ENCODE measurements around the gene STMP1. TPM values are rescaled to one million over a fixed set of nuclear protein-coding genes. Genes with fewer than 3 reads are reported as not detected.
"Not testable (repeated sequence)": the region's sequence is repeated elsewhere in the genome, so short reads cannot be mapped to it uniquely, and the experiment has no call there.

Gene STMP1
- total and polyA plus RNA-seq, 8 donors: 7.2 to 21.4 (median 12.0) TPM

DNA sequence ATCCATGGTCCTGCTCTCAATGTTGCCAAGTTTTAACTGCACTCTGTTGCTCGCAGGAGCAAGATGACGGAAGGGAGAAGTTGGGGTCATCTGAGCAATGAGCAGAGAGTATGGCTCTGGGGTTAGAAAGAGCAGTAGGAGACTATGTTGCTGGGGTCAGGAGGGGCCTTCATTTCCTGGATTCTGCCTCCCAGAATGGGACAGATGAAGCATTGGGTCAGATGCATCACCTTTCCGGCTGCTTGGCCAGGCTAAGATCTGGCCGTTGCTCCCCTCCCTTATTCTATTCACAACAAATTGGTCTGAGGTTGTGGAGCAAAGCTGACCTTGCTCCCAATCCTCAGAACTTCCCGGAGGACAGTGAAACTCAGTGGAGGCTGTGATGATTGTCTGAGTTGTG, 22.4 kb downstream of the STMP1 start:
- H3K9me3 ChIP-seq: no peaks in the 10 kb centered on the region
- H3K36me3 ChIP-seq: no peaks in the 10 kb centered on the region
- intact Hi-C loops (cut with DNase I): no loop called here
- WGBS, 2 donors: 88 to 96% methylated on average over 5 of the region's 5 CpGs
- no peak overlapping the region for H3K27ac ChIP-seq
- H3K27me3 ChIP-seq: no peaks in the 10 kb centered on the region
- ATAC-seq (no peak), FAIRE-seq (no peak), DNase-seq (no peak)
- no peak overlapping the region for H3K4me3 ChIP-seq
- peaks cover 0 to 2% (median 0%) of the 10 kb centered on the region in 3 donors for H3K4me1 ChIP-seq
- TF ChIP-seq, protein P1, sequence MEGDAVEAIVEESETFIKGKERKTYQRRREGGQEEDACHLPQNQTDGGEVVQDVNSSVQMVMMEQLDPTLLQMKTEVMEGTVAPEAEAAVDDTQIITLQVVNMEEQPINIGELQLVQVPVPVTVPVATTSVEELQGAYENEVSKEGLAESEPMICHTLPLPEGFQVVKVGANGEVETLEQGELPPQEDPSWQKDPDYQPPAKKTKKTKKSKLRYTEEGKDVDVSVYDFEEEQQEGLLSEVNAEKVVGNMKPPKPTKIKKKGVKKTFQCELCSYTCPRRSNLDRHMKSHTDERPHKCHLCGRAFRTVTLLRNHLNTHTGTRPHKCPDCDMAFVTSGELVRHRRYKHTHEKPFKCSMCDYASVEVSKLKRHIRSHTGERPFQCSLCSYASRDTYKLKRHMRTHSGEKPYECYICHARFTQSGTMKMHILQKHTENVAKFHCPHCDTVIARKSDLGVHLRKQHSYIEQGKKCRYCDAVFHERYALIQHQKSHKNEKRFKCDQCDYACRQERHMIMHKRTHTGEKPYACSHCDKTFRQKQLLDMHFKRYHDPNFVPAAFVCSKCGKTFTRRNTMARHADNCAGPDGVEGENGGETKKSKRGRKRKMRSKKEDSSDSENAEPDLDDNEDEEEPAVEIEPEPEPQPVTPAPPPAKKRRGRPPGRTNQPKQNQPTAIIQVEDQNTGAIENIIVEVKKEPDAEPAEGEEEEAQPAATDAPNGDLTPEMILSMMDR (IDR thresholded peaks at IDR 0.05): no peak

DNA sequence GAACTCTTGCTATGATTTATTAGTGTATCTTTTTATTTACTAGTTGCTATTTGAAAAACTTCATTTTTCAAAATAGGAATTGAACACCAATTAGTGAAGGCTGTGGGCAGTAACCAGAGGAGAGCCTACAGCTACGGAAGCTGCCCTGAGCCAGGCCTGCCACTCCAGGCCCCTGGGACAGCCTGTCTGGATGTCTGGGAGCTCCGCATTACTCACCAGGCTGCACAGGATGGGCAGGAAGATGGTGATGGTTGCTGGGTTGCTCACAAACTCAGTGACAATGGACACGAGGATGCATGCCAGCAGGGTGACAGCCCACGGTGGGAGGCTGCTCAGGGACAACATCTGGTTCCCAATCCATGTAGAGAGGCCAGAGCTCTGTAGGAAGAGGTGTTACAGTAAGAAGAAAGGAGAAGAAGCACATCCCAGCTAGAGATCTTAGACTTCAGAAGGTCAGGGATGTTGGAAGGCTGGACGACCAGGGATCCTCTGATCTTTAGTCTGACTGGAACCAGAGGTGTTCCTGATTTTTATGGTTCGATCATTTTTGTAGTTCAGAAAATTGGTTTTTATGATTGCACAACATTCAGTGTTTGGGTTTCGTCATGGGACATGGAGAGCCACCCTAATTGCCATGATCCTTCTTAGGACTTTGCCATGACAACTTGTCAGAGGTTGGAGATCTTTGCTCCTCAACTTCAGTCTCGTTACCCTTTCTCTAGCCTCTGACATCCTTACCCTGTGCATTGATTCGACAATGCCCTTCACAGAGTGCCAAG, 23.2 kb downstream of the STMP1 start:
- Histone ChIP-seq H3K27ac (no peak overlapping the region), H3K4me1 (no peaks in the 10 kb centered on the region), H3K27me3 (no peaks in the 10 kb centered on the region), H3K4me3 (no peak overlapping the region), H3K36me3 (no peaks in the 10 kb centered on the region), H3K9me3 (no peaks in the 10 kb centered on the region)
- DNase-seq (no peak), ATAC-seq (no peak), FAIRE-seq (no peak)
- intact Hi-C loops (cut with DNase I): no loop called here
- WGBS, 2 donors: 83 to 87% methylated on average over 9 of the region's 9 CpGs
- TF ChIP-seq, protein P1 (IDR thresholded peaks at IDR 0.05): no peak

DNA sequence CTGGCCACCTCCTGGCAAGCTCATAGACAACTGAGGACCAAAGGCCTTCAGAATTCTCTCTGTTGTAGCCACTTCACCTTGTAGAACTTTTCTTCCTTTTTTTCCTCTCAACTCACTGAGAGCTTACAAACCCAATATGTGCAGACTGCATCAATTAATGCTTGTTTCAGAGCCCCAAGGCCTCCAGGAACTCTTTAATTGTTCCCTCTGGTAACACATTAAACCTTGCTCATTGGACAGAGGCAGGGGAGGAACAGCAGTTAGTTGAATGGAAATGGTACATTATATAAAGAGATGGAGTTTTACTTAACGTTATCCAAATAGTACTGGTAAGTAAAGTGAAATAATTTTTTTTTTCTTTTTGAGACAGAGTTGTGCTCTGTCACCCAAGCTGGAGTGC, 25.2 kb downstream of the STMP1 start:
- Histone ChIP-seq H3K4me3 (no peak overlapping the region), H3K36me3 (no peaks in the 10 kb centered on the region), H3K4me1 (no peaks in the 10 kb centered on the region), H3K27me3 (no peaks in the 10 kb centered on the region), H3K9me3 (no peaks in the 10 kb centered on the region), H3K27ac (no peak overlapping the region)
- intact Hi-C loops (cut with DNase I): no loop called here
- DNase-seq (no peak), FAIRE-seq (no peak), ATAC-seq (no peak)
- TF ChIP-seq, protein P1 (IDR thresholded peaks at IDR 0.05): no peak
- 0 to 35% methylated on average over 1 of the region's 1 CpG for WGBS, 2 donors

DNA sequence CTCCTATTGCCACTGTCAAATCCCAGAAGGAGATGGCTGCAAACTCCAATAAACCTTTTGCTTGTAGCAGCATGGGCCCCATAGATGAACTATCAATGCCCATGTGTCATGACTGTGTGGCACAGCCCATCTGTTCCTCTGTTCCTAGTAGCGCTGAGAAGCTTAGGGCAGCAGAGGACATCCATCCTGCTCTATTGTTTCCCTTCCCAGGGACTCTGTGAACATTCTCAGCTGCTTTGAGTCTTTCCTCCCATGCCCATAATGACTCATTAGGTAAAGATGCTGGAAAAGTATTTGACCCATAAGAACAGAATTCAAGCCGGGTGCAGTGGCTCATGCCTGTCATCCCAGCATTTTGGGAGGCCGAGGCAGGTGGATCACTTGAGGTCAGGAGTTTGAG, 28.3 kb downstream of the STMP1 start:
- ATAC-seq (no peak), FAIRE-seq (no peak), DNase-seq (no peak)
- Histone ChIP-seq H3K4me1 (no peaks in the 10 kb centered on the region), H3K27me3 (no peaks in the 10 kb centered on the region), H3K36me3 (no peaks in the 10 kb centered on the region), H3K4me3 (no peak overlapping the region), H3K27ac (no peak overlapping the region), H3K9me3 (no peaks in the 10 kb centered on the region)
- intact Hi-C loops (cut with DNase I): no loop called here
- WGBS, 2 donors: 94 to 95% methylated on average over 3 of the region's 3 CpGs
- TF ChIP-seq, protein P1 (IDR thresholded peaks at IDR 0.05): no peak

DNA sequence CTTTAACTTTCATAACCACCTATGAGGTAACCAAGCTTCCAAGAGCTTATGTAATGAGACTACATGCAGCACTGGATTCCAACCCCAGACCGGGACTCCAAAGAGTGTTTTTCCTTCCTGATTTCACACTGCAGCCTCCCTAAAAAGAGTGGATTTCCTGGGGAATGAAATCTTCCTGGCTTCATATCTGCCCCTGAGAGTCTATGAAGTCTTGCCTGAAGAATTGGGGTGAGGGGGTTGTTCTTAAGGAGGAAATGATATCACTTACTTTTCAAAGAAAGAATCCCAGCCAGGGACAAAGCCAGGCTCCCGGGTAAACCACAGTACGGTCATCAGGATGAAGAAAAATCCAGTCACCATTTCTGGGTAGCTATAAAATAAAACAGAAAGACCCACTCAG, 29.7 kb downstream of the STMP1 start:
- no peak for FAIRE-seq
- 86 to 95% methylated on average over 3 of the region's 3 CpGs for WGBS, 2 donors
- no peak overlapping the region for H3K27ac ChIP-seq
- no peak for ATAC-seq
- H3K36me3 ChIP-seq: no peaks in the 10 kb centered on the region
- no peak for DNase-seq
- no peak overlapping the region for H3K4me3 ChIP-seq
- intact Hi-C loops (cut with DNase I): no loop called here
- no peaks in the 10 kb centered on the region for H3K9me3 ChIP-seq
- H3K27me3 ChIP-seq: no peaks in the 10 kb centered on the region
- no peaks in the 10 kb centered on the region for H3K4me1 ChIP-seq
- TF ChIP-seq, protein P1 (IDR thresholded peaks at IDR 0.05): no peak

DNA sequence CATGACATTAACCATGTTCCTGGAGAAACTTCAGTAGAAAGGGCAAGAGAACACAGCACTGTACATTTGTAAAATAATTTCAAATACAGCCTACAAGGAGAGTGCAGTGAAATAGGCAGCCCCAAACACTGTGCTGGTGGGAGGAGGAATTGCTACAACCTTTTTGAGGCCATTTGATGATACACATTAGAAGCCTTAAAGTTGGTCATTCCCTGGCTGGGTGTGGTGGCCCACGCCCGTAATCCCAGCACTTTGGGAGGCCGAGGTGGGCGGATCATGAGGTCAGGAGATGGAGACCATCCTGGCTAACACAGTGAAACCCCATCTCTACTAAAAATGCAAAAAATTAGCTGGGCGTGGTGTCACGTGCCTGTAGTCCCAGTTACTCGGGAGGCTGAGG, 30.3 kb downstream of the STMP1 start:
- H3K27me3 ChIP-seq; DNase-seq; H3K4me1 ChIP-seq; FAIRE-seq; H3K4me3 ChIP-seq; intact Hi-C loops (cut with DNase I); H3K9me3 ChIP-seq; H3K36me3 ChIP-seq; ATAC-seq; H3K27ac ChIP-seq: not testable (repeated sequence)
- WGBS, 2 donors: 92 to 96% methylated on average over 7 of the region's 7 CpGs

Data from pancreas (tissue), 10 donors.